Kidney epithelial cell (primary cell): Measurements from ENCODE around the gene MAN1A2. TPM values are rescaled to one million over a fixed set of nuclear protein-coding genes. Genes with fewer than 3 reads are reported as not detected.

Experiments used
- DNase-seq: peaks from one replicate; pipeline ENCODE4 v3.0.0-alpha.2; 2010; ENCODE audit warnings: low read depth
- H3K27me3 ChIP-seq: 2 replicates; pipeline ENCODE4 v1.6.0; 2011; ENCODE audit warnings: low read length; ENCODE audit not compliant: control insufficient read depth, insufficient read depth
- H3K36me3 ChIP-seq: 2 replicates; pipeline ENCODE4 v1.5.1; 2011; ENCODE audit warnings: low read length; ENCODE audit not compliant: control insufficient read depth, insufficient read depth
- H3K4me3 ChIP-seq: 2 replicates; pipeline ENCODE4 v1.5.1; 2011; ENCODE audit warnings: low read depth, mild to moderate bottlenecking, control low read depth, low read length
- total RNA-seq: library from RNA; depleted of rRNA; stranded (reverse); fragments of >200 nt; gene quantifications from 2 replicates; pipeline ENCODE4 v1.2.3, GENCODE V29; 2015
- TF ChIP-seq, protein P1 (sequence below): IDR thresholded peaks from 2 replicates; pipeline ENCODE4 v1.5.1; 2011; ENCODE audit warnings: mild to moderate bottlenecking, moderate library complexity, low read length, control low read depth, inconsistent platforms; ENCODE audit not compliant: insufficient read depth, poor library complexity, severe bottlenecking

MAN1A2 gene
- total RNA-seq, 1 donor from 2014 or later: 22.0 TPM

DNA sequence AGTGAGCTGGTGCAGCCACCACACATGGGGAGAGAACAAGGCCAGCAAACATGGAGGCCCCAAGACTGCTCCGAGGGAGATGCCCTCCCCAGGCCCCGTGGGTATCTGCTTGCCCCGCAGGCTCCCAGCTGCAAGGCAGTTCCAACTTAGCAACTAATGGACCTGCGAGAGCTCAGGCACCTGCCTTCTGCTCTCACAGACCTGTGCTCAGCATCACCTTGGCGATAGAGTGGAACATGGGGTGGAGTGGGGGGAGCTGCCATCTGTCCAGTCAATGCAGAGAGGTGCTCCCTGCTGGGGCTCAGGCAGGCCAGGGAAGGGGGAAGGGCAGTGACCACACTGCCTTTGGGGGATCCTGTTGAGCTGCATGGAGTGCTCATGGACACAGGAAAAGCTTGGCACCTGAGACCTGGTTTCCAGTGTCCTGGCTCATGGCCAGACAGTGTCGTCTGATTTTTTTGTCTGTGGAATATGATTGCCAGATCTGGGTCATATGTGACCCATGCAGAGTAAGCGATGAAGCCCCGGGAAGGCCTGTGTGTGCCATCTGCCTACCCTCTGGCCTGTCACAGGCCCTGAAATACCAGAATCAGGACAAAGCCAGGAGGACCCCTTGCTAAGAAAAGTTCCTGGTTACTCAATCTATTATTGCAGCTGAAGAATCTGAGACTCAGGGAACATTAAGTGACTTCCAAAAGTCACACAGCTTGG is 198.7 kb downstream of the MAN1A2 start:
- DNase-seq: no peak
- TF ChIP-seq, protein P1, sequence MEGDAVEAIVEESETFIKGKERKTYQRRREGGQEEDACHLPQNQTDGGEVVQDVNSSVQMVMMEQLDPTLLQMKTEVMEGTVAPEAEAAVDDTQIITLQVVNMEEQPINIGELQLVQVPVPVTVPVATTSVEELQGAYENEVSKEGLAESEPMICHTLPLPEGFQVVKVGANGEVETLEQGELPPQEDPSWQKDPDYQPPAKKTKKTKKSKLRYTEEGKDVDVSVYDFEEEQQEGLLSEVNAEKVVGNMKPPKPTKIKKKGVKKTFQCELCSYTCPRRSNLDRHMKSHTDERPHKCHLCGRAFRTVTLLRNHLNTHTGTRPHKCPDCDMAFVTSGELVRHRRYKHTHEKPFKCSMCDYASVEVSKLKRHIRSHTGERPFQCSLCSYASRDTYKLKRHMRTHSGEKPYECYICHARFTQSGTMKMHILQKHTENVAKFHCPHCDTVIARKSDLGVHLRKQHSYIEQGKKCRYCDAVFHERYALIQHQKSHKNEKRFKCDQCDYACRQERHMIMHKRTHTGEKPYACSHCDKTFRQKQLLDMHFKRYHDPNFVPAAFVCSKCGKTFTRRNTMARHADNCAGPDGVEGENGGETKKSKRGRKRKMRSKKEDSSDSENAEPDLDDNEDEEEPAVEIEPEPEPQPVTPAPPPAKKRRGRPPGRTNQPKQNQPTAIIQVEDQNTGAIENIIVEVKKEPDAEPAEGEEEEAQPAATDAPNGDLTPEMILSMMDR: no peak
- Histone ChIP-seq H3K36me3 (no peaks in the 10 kb centered on the region), H3K4me3 (no peak overlapping the region), H3K27me3 (no peaks in the 10 kb centered on the region)

DNA sequence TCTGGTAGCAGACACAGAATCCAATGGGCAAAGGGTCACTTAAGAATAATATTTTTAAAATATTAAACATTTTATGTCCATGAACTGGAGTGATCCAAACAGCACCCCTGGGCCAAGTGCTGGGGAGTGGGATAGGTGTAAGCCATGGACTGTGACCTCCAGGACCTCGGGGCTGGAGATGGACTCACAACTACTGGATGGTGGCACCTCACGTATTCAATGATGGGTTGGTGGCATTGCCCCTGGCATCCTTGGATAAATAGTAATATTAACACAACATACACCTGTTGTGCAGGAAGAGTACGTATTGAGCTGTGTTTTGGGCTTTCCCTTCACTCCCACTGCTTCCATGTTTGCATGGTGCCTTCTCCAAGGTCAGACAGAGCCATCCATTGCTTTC is 199.3 kb downstream of the MAN1A2 start:
- no peak for DNase-seq
- TF ChIP-seq, protein P1: no peak
- no peaks in the 10 kb centered on the region for H3K27me3 ChIP-seq
- no peaks in the 10 kb centered on the region for H3K36me3 ChIP-seq
- H3K4me3 ChIP-seq: no peak overlapping the region

DNA sequence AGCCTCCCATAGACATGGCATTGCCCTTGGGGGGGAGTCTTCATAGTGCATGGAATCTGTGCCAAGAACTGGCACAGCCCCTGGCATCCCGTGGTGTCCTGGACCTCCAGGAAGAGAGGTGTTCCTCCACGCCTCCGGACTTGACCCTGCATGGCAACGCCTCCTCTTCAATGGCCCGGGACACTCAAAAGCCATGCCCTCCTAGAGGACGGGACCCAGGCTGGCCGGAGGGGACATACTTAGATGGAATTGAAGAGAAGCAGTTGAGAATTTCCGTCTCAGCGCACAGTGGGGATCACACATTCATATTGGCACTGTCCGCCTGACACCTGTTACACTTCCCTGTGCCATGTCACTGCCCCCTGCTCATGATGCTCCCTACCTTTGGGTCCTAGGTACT is 200.2 kb downstream of the MAN1A2 start:
- Histone ChIP-seq H3K36me3 (no peaks in the 10 kb centered on the region), H3K4me3 (no peak overlapping the region), H3K27me3 (no peaks in the 10 kb centered on the region)
- no peak for DNase-seq
- TF ChIP-seq, protein P1: no peak

DNA sequence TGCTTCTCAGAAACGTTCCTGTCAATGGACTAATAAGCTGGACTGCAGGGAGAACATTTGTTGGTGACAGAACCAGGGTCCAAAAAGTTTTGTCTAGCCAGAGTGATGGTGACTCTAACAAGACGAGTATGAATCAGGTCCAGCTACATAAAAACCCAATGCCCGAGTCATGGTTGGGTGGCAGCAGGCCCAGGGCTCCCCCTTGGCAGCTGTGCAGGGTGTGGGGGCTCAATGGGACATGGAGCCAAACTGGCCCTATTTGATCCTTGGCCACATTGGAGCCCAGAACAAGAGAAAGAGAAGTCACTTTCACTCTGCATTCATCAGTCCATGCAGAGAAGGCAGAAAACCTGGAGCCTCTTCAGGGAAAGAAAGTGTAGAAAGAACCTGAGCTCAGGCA is 200.7 kb downstream of the MAN1A2 start:
- no peak for DNase-seq
- no peak overlapping the region for H3K4me3 ChIP-seq
- no peaks in the 10 kb centered on the region for H3K27me3 ChIP-seq
- TF ChIP-seq, protein P1: no peak
- H3K36me3 ChIP-seq: no peaks in the 10 kb centered on the region

DNA sequence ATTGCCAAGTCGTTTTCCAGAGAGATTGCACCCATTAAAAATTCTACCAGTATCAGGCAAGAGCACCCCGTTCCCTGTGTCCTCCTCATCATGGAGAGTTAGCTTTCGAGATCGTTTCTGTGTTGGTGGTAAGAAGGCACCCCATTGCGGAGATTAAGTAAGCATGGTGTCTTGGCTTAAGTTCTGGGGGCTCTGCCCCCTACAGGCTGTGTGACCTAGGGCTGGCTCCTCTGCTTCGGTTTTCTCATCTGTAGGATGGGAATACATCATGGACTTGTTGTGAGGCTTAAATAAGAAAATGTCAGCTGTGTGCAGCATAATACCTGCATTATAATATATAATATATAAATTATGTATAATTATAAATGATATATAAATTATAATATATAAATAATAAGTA is 201.8 kb downstream of the MAN1A2 start:
- TF ChIP-seq, protein P1: no peak
- H3K27me3 ChIP-seq: no peaks in the 10 kb centered on the region
- H3K4me3 ChIP-seq: no peak overlapping the region
- DNase-seq: no peak
- no peaks in the 10 kb centered on the region for H3K36me3 ChIP-seq

DNA sequence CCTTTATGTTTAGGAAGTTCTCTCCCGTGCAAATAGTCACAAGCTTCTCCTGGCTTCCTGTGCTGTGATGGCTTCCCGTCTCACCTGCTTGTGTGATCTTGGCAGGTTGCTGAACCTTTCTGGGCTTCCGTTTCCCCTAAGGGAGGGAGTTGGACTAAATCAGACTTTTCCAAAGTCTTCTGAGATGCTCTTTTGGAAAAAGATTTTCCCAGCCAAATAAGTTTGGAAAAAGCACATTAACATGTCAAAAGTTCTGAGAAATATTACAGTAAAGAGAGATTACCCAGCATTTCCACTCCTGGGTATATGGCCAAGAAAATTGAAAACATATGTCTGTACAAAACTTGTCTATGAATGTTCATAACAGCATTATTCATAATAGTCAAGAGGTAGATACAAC is 202.6 kb downstream of the MAN1A2 start:
- H3K27me3 ChIP-seq: no peaks in the 10 kb centered on the region
- no peak for DNase-seq
- TF ChIP-seq, protein P1: no peak
- H3K4me3 ChIP-seq: no peak overlapping the region
- no peaks in the 10 kb centered on the region for H3K36me3 ChIP-seq
